CD14-positive monocyte (primary cell): Measurements from ENCODE around the gene ETS1. TPM values are rescaled to one million over a fixed set of nuclear protein-coding genes. Genes with fewer than 3 reads are reported as not detected.
A peak's percentile ranks its signal among the peaks of the same experiment; 100 is the strongest.

ENCODE experiments used
- DNase-seq, 3 donors: peaks; one replicate each; pipeline ENCODE4 v3.0.0-alpha.2; 2011 to 2022
- H2AFZ ChIP-seq: 2 replicates; pipeline ENCODE4 v1.6.0; 2012; ENCODE audit warnings: mild to moderate bottlenecking, low read depth, low read length, inconsistent platforms; ENCODE audit not compliant: insufficient read depth, poor library complexity, severe bottlenecking
- H3K27ac ChIP-seq, 2 donors: 1 replicate in 1 of 2; 2 replicates in 1 of 2; pipeline ENCODE4 v1.5.1; 2012 to 2013; ENCODE audit warnings: low read length in 2 of 2, control low read depth in 1 of 2, inconsistent platforms in 1 of 2, low read depth in 1 of 2, mild to moderate bottlenecking in 1 of 2
- H3K27me3 ChIP-seq, 2 donors: one replicate each; pipeline versions ENCODE4 v1.6.0 to v1.6.1; 2011 to 2013; ENCODE audit warnings: low read length in 2 of 2; ENCODE audit not compliant: control insufficient read depth in 2 of 2, insufficient read depth in 2 of 2
- H3K36me3 ChIP-seq, 2 donors: replicated peaks in 1 of 2; 1 replicate in 1 of 2; 2 replicates in 1 of 2; pipeline versions ENCODE4 v1.5.1 to v1.6.1; 2012 to 2013; ENCODE audit warnings: low read length in 2 of 2, control low read depth in 1 of 2, inconsistent platforms in 1 of 2, mild to moderate bottlenecking in 1 of 2; ENCODE audit not compliant: insufficient read depth in 2 of 2, control insufficient read depth in 1 of 2
- H3K4me1 ChIP-seq, 2 donors: 1 replicate in 1 of 2; 2 replicates in 1 of 2; pipeline versions ENCODE4 v1.5.1 to v1.6.1; 2012 to 2013; ENCODE audit warnings: low read length in 2 of 2, control low read depth in 1 of 2, inconsistent platforms in 1 of 2, mild to moderate bottlenecking in 1 of 2, moderate library complexity in 1 of 2; ENCODE audit not compliant: insufficient read depth in 2 of 2, control insufficient read depth in 1 of 2
- H3K4me2 ChIP-seq: replicated peaks from 2 replicates; pipeline ENCODE3; 2012; ENCODE audit warnings: low read length, moderate library complexity, mild to moderate bottlenecking; ENCODE audit not compliant: poor library complexity, severe bottlenecking; ENCODE audit errors: extremely low read depth
- H3K4me3 ChIP-seq, 3 experiments: fragments of 200-600 bp in 1 of 3; sonication (generic) in 1 of 3; replicated peaks in 1 of 3; 1 replicate in 2 of 3; 2 replicates in 1 of 3; pipeline ENCODE4 v1.5.1; 2011 to 2013; ENCODE audit warnings: low read length in 3 of 3, mild to moderate bottlenecking in 3 of 3, control low read depth in 2 of 3, low read depth in 2 of 3, inconsistent platforms in 1 of 3, moderate library complexity in 1 of 3
- H3K79me2 ChIP-seq: 2 replicates; pipeline ENCODE4 v1.6.0; 2012; ENCODE audit warnings: mild to moderate bottlenecking, control low read depth, inconsistent platforms, low read length, moderate library complexity; ENCODE audit not compliant: insufficient read depth
- H3K9ac ChIP-seq: 2 replicates; pipeline ENCODE4 v1.6.0; 2017; ENCODE audit warnings: low read length, mild to moderate bottlenecking; ENCODE audit not compliant: insufficient read depth, poor library complexity, severe bottlenecking
- H3K9me3 ChIP-seq, 2 donors: replicated peaks in 1 of 2; 1 replicate in 1 of 2; 2 replicates in 1 of 2; pipeline versions ENCODE4 v1.5.1 to v1.6.1; 2012 to 2013; ENCODE audit warnings: low read length in 2 of 2, control low read depth in 1 of 2; ENCODE audit not compliant: control insufficient read depth in 1 of 2, insufficient read depth in 1 of 2
- H4K20me1 ChIP-seq: 2 replicates; pipeline ENCODE4 v1.6.0; 2012; ENCODE audit warnings: mild to moderate bottlenecking, low read length, control low read depth, moderate library complexity; ENCODE audit not compliant: insufficient read depth
- H3K27ac Mint-ChIP-seq, 7 donors: one replicate each; pipeline ENCODE4 v1.8.0; 2020; ENCODE audit warnings: mild to moderate bottlenecking in 7 of 7, mixed read lengths in 7 of 7, moderate library complexity in 6 of 7, inconsistent platforms in 2 of 7
- H3K27me3 Mint-ChIP-seq, 3 donors: one replicate each; pipeline ENCODE4 v1.8.0; 2021 to 2022; ENCODE audit warnings: low read depth in 3 of 3, mild to moderate bottlenecking in 3 of 3, mixed read lengths in 3 of 3, moderate library complexity in 3 of 3, inconsistent platforms in 1 of 3
- H3K36me3 Mint-ChIP-seq, 2 donors: one replicate each; pipeline ENCODE4 v1.8.0; 2020; ENCODE audit warnings: mixed read lengths in 2 of 2, inconsistent platforms in 1 of 2, mild to moderate bottlenecking in 1 of 2
- H3K4me1 Mint-ChIP-seq: one replicate; pipeline ENCODE4 v1.8.0; 2020; ENCODE audit warnings: mild to moderate bottlenecking, mixed read lengths
- H3K4me3 Mint-ChIP-seq, 2 donors: one replicate each; pipeline ENCODE4 v1.8.0; 2020; ENCODE audit warnings: mild to moderate bottlenecking in 2 of 2, mixed read lengths in 2 of 2, moderate library complexity in 1 of 2
- H3K9me3 Mint-ChIP-seq, 7 donors: one replicate each; pipeline ENCODE4 v1.8.0; 2020 to 2022; ENCODE audit warnings: mixed read lengths in 7 of 7, mild to moderate bottlenecking in 6 of 7, moderate library complexity in 6 of 7, inconsistent platforms in 2 of 7
- CTCF ChIP-seq: fragments of 200-600 bp; IDR thresholded peaks from one replicate; pipeline ENCODE4 v1.8.0; 2022; ENCODE audit warnings: antibody characterized with exemption, mild to moderate bottlenecking
- WGBS: methylation state at CpG from one replicate; pipeline ENCODE4 v1.1.5; 2013; ENCODE audit warnings: missing lambda C conversion rate; ENCODE audit not compliant: insufficient coverage; 5-methylcytosine and 5-hydroxymethylcytosine counted together
- intact Hi-C, 2 donors: fragments of 100-400 bp; cut with micrococcal nuclease; formaldehyde crosslinking; loops; one replicate each; pipeline versions ENCODE4 v1.15.0 to v1.15.1; 2023
- polyA plus RNA-seq, 3 donors: library from polyadenylated mRNA; depleted of rRNA in 1 of 3; unstranded in 2 of 3; stranded (reverse) in 1 of 3; fragments of 300-500 nt in 2 of 3; fragments of >200 nt in 1 of 3; fragmentation: Illumina TruSeq in 2 of 3; gene quantifications; 1 replicate in 2 of 3; 2 replicates in 1 of 3; pipeline ENCODE4 v1.2.3, GENCODE V29; 2012 to 2021

ETS1 gene
- polyA plus RNA-seq, 3 donors: 0.67 to 1.6 (median 1.6) TPM

GRCh38 chr11:128476049-128476448 lies 111.3 kb downstream of the ETS1 start:
- intact Hi-C loops: no loop called here
- WGBS: no CpG with 5 or more reads among the region's 1 CpG
- Histone ChIP-seq H4K20me1 (no peaks in the 10 kb centered on the region), H3K4me2 (no peak overlapping the region), H3K79me2 (no peaks in the 10 kb centered on the region), H2AFZ (no peak overlapping the region), H3K4me1 (peaks cover 0 to 6% of the 10 kb centered on the region in 2 donors), H3K27ac (no peak overlapping the region), H3K9me3 (no peaks in the 10 kb centered on the region), H3K9ac (no peak overlapping the region), H3K27me3 (no peaks in the 10 kb centered on the region), H3K36me3 (peaks cover 3 to 39% of the 10 kb centered on the region in 2 donors), H3K4me3 (no peak overlapping the region)
- Mint-ChIP-seq H3K9me3 (peaks cover 0 to 7% (median 1%) of the 10 kb centered on the region in 7 donors), H3K27ac (peak overlapping the region in 1 of 7 donors; percentile 16), H3K4me3 (no peak overlapping the region), H3K36me3 (peaks cover 22 to 46% of the 10 kb centered on the region in 2 donors), H3K27me3 (peaks cover 0 to 4% (median 2%) of the 10 kb centered on the region in 3 donors), H3K4me1 (peaks cover 10% of the 10 kb centered on the region)
- TF ChIP-seq CTCF: no peak
- DNase-seq: no peak

- Histone ChIP-seq H3K9me3 (no peaks in the 10 kb centered on the region), H3K9ac (no peak overlapping the region), H3K36me3 (peaks cover 0 to 28% of the 10 kb centered on the region in 2 donors), H3K4me1 (no peaks in the 10 kb centered on the region), H3K27ac (no peak overlapping the region), H3K4me3 (no peak overlapping the region), H4K20me1 (no peaks in the 10 kb centered on the region), H3K79me2 (no peaks in the 10 kb centered on the region), H3K4me2 (no peak overlapping the region), H2AFZ (no peak overlapping the region), H3K27me3 (no peaks in the 10 kb centered on the region)
- peaks cover 0 to 7% (median 1%) of the 10 kb centered on the region in 7 donors for H3K9me3 Mint-ChIP-seq
- H3K4me3 Mint-ChIP-seq: peak overlapping the region in 1 of 2 donors; percentile 2
- peaks cover 2% of the 10 kb centered on the region in 3 donors for H3K27me3 Mint-ChIP-seq
- intact Hi-C loops: no loop called here
- DNase-seq: no peak
- no peak for TF ChIP-seq CTCF
- H3K27ac Mint-ChIP-seq: peak overlapping the region in 1 of 7 donors; percentile 65
- peaks cover 3% of the 10 kb centered on the region for H3K4me1 Mint-ChIP-seq
- peaks cover 13 to 40% of the 10 kb centered on the region in 2 donors for H3K36me3 Mint-ChIP-seq
- WGBS: 87% methylated on average over 5 of the region's 8 CpGs
These were observed 113.1 kb downstream of the ETS1 start for GRCh38 chr11:128474036-128474874.
